Measurements from ENCODE around the gene LTBP4. TPM values are rescaled to one million over a fixed set of nuclear protein-coding genes. Genes with fewer than 3 reads are reported as not detected.

The LTBP4 gene
- total and polyA plus RNA-seq, 2 of the 13 experiments (the other 11 are each of a cell fraction or from before 2014, with no cell fraction given), result 0.86 to 2.3 TPM

DNA sequence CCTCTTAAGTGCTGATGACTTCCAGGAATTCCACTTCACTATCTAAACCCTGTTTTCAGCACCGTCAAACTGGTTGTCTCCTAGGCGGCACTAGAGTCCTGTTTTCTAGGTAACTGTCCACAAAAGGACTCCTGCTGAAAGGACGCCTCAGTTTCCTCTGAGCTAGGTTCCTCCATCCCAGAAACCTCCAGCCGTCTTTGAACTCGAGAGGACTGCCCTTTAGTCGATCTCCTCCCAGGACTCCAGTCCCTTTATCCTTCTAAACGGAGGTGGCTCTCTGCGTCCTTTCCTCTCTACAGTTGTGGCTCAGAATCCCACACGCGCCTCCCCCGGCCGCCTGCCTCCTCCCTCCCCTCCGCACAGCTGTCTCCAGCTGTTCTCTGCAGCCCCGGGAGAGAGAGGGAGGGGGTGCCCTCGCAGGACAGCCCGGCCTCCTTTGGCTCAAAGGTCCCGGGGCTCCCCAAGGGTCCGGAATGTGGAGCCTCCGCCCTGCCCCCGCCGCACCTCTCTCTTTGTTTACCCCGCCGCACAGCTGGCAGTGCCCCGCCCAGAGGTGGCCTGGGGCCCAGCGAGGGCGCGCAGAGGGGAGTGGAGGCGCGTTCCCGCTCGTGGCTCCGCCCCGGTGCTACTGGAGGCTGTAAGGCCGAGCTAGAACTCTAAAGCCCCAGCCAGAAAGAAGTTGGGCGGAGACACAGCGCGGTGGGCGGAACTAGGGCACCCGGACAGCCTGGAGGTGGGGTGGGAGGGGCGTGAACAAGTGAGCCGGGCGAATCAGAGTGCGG lies 2.4 kb downstream of the LTBP4 start (continued):
- TF ChIP-seq CBX1 (IDR thresholded peaks at IDR 0.05; ENCODE audit: low read depth), result no peak
- no peak for TF ChIP-seq SYNCRIP (IDR thresholded peaks at IDR 0.05; ENCODE audit: insufficient read depth, low read depth, low read length)
- peak; percentile 42; the same call in 1 of the 2 replicates for TF ChIP-seq ZNF768 (CRISPR knock-in tag; IDR thresholded peaks at IDR 0.05)
- peak; percentile 87 for TF ChIP-seq ZNF792 (CRISPR knock-in tag; IDR thresholded peaks at IDR 0.05)
- no peak for TF ChIP-seq ZNF773 (CRISPR knock-in tag; IDR thresholded peaks at IDR 0.05; ENCODE audit: borderline replicate concordance)
- no peak for TF ChIP-seq ZNF83 (CRISPR knock-in tag; IDR thresholded peaks at IDR 0.05; ENCODE audit: borderline replicate concordance)
- peak; percentile 67; the same call in 1 of the 2 replicates for TF ChIP-seq ZNF891 (CRISPR knock-in tag; IDR thresholded peaks at IDR 0.05)
- TF ChIP-seq, protein P1, sequence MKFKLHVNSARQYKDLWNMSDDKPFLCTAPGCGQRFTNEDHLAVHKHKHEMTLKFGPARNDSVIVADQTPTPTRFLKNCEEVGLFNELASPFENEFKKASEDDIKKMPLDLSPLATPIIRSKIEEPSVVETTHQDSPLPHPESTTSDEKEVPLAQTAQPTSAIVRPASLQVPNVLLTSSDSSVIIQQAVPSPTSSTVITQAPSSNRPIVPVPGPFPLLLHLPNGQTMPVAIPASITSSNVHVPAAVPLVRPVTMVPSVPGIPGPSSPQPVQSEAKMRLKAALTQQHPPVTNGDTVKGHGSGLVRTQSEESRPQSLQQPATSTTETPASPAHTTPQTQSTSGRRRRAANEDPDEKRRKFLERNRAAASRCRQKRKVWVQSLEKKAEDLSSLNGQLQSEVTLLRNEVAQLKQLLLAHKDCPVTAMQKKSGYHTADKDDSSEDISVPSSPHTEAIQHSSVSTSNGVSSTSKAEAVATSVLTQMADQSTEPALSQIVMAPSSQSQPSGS (CRISPR knock-in tag; IDR thresholded peaks at IDR 0.05), result peak; percentile 90
- no peak for TF ChIP-seq ZNF850 (CRISPR knock-in tag; conservative IDR thresholded peaks at IDR 0.05)
- TF ChIP-seq ZFAT (CRISPR knock-in tag; conservative IDR thresholded peaks at IDR 0.05), result no peak
- peak; percentile 90 for TF ChIP-seq TBX3 (IDR thresholded peaks at IDR 0.05; ENCODE audit: borderline replicate concordance)
- TF ChIP-seq ZNF563 (CRISPR knock-in tag; IDR thresholded peaks at IDR 0.05), result peak; percentile 74; the same call in 1 of the 2 replicates
- TF ChIP-seq, protein P2, sequence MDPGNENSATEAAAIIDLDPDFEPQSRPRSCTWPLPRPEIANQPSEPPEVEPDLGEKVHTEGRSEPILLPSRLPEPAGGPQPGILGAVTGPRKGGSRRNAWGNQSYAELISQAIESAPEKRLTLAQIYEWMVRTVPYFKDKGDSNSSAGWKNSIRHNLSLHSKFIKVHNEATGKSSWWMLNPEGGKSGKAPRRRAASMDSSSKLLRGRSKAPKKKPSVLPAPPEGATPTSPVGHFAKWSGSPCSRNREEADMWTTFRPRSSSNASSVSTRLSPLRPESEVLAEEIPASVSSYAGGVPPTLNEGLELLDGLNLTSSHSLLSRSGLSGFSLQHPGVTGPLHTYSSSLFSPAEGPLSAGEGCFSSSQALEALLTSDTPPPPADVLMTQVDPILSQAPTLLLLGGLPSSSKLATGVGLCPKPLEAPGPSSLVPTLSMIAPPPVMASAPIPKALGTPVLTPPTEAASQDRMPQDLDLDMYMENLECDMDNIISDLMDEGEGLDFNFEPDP (CRISPR knock-in tag; conservative IDR thresholded peaks at IDR 0.05), result no peak
- TF ChIP-seq HNF4A (CRISPR knock-in tag; IDR thresholded peaks at IDR 0.05), result peak; percentile 97
- TF ChIP-seq, protein P3, sequence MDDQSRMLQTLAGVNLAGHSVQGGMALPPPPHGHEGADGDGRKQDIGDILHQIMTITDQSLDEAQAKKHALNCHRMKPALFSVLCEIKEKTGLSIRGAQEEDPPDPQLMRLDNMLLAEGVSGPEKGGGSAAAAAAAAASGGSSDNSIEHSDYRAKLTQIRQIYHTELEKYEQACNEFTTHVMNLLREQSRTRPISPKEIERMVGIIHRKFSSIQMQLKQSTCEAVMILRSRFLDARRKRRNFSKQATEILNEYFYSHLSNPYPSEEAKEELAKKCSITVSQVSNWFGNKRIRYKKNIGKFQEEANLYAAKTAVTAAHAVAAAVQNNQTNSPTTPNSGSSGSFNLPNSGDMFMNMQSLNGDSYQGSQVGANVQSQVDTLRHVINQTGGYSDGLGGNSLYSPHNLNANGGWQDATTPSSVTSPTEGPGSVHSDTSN (CRISPR knock-in tag; IDR thresholded peaks at IDR 0.05; ENCODE audit: borderline replicate concordance), result no peak
- peak; percentile 52 for TF ChIP-seq ELF1 (CRISPR knock-in tag; IDR thresholded peaks at IDR 0.05)
- no peak for TF ChIP-seq CAMTA2 (CRISPR knock-in tag; IDR thresholded peaks at IDR 0.05; ENCODE audit: borderline replicate concordance)
- no peak for TF ChIP-seq MBD4 (IDR thresholded peaks at IDR 0.05; ENCODE audit: borderline replicate concordance, low read length)
- TF ChIP-seq ZNF589 (CRISPR knock-in tag; conservative IDR thresholded peaks at IDR 0.05), result peak; percentile 80; the same call in 1 of the 2 replicates
- no peak for TF ChIP-seq POLR2AphosphoS5 (IDR thresholded peaks at IDR 0.05; ENCODE audit: low read depth, low read length)
- TF ChIP-seq RBAK (CRISPR knock-in tag; IDR thresholded peaks at IDR 0.05), result no peak
- TF ChIP-seq ZNF335 (CRISPR knock-in tag; IDR thresholded peaks at IDR 0.05), result peak; percentile 57; the same call in 1 of the 2 replicates
- TF ChIP-seq SMAD9 (CRISPR knock-in tag; IDR thresholded peaks at IDR 0.05), result no peak
- peak; percentile 94 for TF ChIP-seq ZNF703 (CRISPR knock-in tag; IDR thresholded peaks at IDR 0.05; ENCODE audit: borderline replicate concordance)
- peak; percentile 97 for TF ChIP-seq KLF12 (CRISPR knock-in tag; IDR thresholded peaks at IDR 0.05; ENCODE audit: borderline replicate concordance)
- TF ChIP-seq, protein P4, sequence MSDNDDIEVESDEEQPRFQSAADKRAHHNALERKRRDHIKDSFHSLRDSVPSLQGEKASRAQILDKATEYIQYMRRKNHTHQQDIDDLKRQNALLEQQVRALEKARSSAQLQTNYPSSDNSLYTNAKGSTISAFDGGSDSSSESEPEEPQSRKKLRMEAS (IDR thresholded peaks at IDR 0.05), result peak; percentile 61; the same call in 1 of the 2 replicates
- no peak for TF ChIP-seq ZNF558 (CRISPR knock-in tag; IDR thresholded peaks at IDR 0.05; ENCODE audit: borderline replicate concordance)
- TF ChIP-seq ERF (CRISPR knock-in tag; IDR thresholded peaks at IDR 0.05), result peak; percentile 94

Measured in HepG2 (cell line).